ENCODE results near the gene SYT13.

DNA sequence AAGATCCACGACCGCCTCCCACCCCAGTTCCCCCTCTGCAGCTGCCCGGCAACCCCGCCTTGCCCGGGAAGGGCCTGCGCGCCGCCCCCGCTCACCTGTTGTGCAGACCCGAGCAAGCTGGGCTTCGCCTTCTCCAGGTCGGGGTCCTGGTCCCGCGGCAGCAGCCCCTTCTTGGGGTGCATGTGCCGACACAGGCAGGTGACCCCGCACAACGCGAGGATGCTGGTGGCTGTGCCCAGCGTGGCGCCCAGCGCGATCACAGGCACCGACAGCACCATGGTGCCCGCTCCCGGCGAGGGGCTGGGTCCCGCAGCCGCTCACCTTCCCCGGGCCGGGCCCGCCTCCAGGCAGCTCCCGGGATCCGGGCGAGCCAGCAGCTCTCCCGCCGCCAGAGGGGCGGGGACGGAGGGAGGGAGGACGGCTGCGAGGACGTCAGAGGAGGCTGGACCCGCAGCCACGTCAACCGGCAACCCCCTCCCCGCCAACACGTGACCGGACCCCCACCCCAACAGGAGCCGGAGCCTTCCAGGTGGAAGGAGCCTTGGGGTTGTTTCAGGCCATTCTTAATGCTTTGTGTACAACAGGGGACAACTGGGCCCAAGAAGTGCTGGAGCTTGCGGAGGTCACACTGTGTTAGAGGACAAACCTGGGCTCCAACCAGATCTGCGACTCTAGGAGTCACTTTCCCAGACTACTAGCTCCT, at the start of gene SYT13:
- TF ChIP-seq, protein P1, sequence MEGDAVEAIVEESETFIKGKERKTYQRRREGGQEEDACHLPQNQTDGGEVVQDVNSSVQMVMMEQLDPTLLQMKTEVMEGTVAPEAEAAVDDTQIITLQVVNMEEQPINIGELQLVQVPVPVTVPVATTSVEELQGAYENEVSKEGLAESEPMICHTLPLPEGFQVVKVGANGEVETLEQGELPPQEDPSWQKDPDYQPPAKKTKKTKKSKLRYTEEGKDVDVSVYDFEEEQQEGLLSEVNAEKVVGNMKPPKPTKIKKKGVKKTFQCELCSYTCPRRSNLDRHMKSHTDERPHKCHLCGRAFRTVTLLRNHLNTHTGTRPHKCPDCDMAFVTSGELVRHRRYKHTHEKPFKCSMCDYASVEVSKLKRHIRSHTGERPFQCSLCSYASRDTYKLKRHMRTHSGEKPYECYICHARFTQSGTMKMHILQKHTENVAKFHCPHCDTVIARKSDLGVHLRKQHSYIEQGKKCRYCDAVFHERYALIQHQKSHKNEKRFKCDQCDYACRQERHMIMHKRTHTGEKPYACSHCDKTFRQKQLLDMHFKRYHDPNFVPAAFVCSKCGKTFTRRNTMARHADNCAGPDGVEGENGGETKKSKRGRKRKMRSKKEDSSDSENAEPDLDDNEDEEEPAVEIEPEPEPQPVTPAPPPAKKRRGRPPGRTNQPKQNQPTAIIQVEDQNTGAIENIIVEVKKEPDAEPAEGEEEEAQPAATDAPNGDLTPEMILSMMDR (IDR thresholded peaks at IDR 0.05): no peak
- TF ChIP-seq POLR2A (IDR thresholded peaks at IDR 0.05): no peak
